ENCODE results near the gene HEPN1.

- TF ChIP-seq CTCF (IDR thresholded peaks at IDR 0.05 in 2 of 3, conservative IDR thresholded peaks at IDR 0.05 in 1 of 3; ENCODE audit: insufficient read depth in 2 of 3, low read depth in 1 of 3, low read length in 3 of 3) (no peak), NR1H2 (CRISPR knock-in tag; IDR thresholded peaks at IDR 0.05) (no peak), ZNF274 (IDR thresholded peaks at IDR 0.05; ENCODE audit: borderline replicate concordance, low read depth, low read length) (no peak), ZBTB11 (CRISPR knock-in tag; IDR thresholded peaks at IDR 0.05) (no peak), SP1 (CRISPR knock-in tag; IDR thresholded peaks at IDR 0.05) (no peak), CBX8 (IDR thresholded peaks at IDR 0.05; ENCODE audit: borderline replicate concordance, extremely low read depth, low read depth, low read length, poor library complexity, severe bottlenecking) (no peak)
Measured at GRCh38 chr11:124892146-124892545, 26.9 kb upstream of the HEPN1 start.

Data from K562 (cell line).